Spleen (tissue), 11 donors: ENCODE results near the gene DNM1. TPM values are rescaled to one million over a fixed set of nuclear protein-coding genes. Genes with fewer than 3 reads are reported as not detected.

Experiments
- DNase-seq: peaks from one replicate; pipeline ENCODE4 v3.0.0-alpha.2; 2020
- H3K27ac ChIP-seq, 8 donors: fragments of 200-600 bp; sonication (generic) in 7 of 8; 1 replicate in 4 of 8; 2 replicates in 4 of 8; pipeline versions ENCODE4 v1.5.0 to v1.8.0; 2016 to 2021; ENCODE audit warnings: inconsistent platforms in 4 of 8, mild to moderate bottlenecking in 4 of 8, moderate library complexity in 1 of 8
- H3K27me3 ChIP-seq, 7 donors: fragments of 200-600 bp; sonication (generic) in 6 of 7; replicated peaks in 1 of 7; 1 replicate in 4 of 7; 2 replicates in 3 of 7; pipeline versions ENCODE4 v1.5.0 to v1.8.0; 2016 to 2021; ENCODE audit warnings: inconsistent platforms in 3 of 7, mild to moderate bottlenecking in 1 of 7
- H3K36me3 ChIP-seq, 6 donors: fragments of 200-600 bp; sonication (generic) in 5 of 6; 1 replicate in 4 of 6; 2 replicates in 2 of 6; pipeline versions ENCODE4 v1.5.0 to v1.8.0; 2016 to 2021; ENCODE audit warnings: inconsistent platforms in 2 of 6
- H3K4me1 ChIP-seq, 6 donors: fragments of 200-600 bp; sonication (generic) in 5 of 6; 1 replicate in 3 of 6; 2 replicates in 3 of 6; pipeline versions ENCODE4 v1.5.0 to v1.8.0; 2016 to 2021; ENCODE audit warnings: inconsistent platforms in 3 of 6
- H3K4me3 ChIP-seq, 8 donors: fragments of 200-600 bp; sonication (generic) in 7 of 8; 1 replicate in 4 of 8; 2 replicates in 4 of 8; pipeline versions ENCODE4 v1.5.0 to v1.8.0; 2016 to 2021; ENCODE audit warnings: inconsistent platforms in 4 of 8, mild to moderate bottlenecking in 4 of 8, moderate library complexity in 2 of 8
- H3K9me3 ChIP-seq, 8 donors: fragments of 200-600 bp; sonication (generic) in 7 of 8; 1 replicate in 4 of 8; 2 replicates in 4 of 8; pipeline versions ENCODE4 v1.5.0 to v1.8.0; 2016 to 2021; ENCODE audit warnings: inconsistent platforms in 4 of 8
- POLR2A ChIP-seq, 3 donors: fragments of 450-650 bp; IDR thresholded peaks; one replicate each; pipeline ENCODE4 v1.5.1; 2017; ENCODE audit warnings: antibody characterized with exemption in 3 of 3, mild to moderate bottlenecking in 1 of 3
- POLR2AphosphoS5 ChIP-seq, 3 donors: sonication (generic); formaldehyde crosslinking; IDR thresholded peaks; one replicate each; pipeline ENCODE4 v1.5.1; 2017; ENCODE audit warnings: antibody characterized with exemption in 3 of 3
- WGBS, 5 donors: extraction: QIAGEN DNeasy Blood & Tissue Kit in 3 of 5; methylation state at CpG; one replicate each; pipeline versions ENCODE4 v1.1.5 to v1.1.7; 2013 to 2018; 5-methylcytosine and 5-hydroxymethylcytosine counted together
- intact Hi-C: fragments of 100-400 bp; cut with DNase I; formaldehyde crosslinking; loops from one replicate; pipeline ENCODE4 v1.15.0; 2023; ENCODE audit warnings: low total_unique reads
- polyA plus RNA-seq, 3 donors: library from polyadenylated mRNA; stranded (reverse); fragments of 200-250 nt; gene quantifications; one replicate each; pipeline ENCODE4 v1.2.1, GENCODE V29; 2013
- total RNA-seq, 7 donors: library from RNA; depleted of rRNA in 3 of 7; stranded (reverse); fragments of >200 nt in 3 of 7; fragmentation: NEBNext Ultra II Directional in 4 of 7; extraction: Animal tissue kit (Norgen Biotek cat#: 25700) in 4 of 7; gene quantifications; one replicate each; pipeline versions ENCODE4 v1.1.0 to v1.2.1, GENCODE V29; 2016 to 2021
- TF ChIP-seq, protein P1 (sequence below), 11 experiments: fragments of 200-600 bp in 7 of 11; fragments of 450-650 bp in 4 of 11; sonication (generic) in 4 of 11; IDR thresholded peaks in 8 of 11; conservative IDR thresholded peaks in 3 of 11; 1 replicate in 7 of 11; 2 replicates in 4 of 11; pipeline versions ENCODE4 v1.4.0 to v1.8.0; 2016 to 2021; ENCODE audit warnings: antibody characterized with exemption in 11 of 11, inconsistent platforms in 4 of 11, mild to moderate bottlenecking in 1 of 11
- donor health status: healthy with polysubstance abuse.
- donor health status: DM: no; HTN: no; CAD: no; lungs with moderate emphysema.
- donor health status: DM: no; HTN: no; CAD: no.
- donor health status: Bipolar disorder and iron deficiency.
- donor health status: healthy.
- donor health status: DM: no; HTN: no; CAD: no.
- donor health status: DM: yes; HTN: yes; CAD: no.

Gene DNM1
- total and polyA plus RNA-seq, 10 donors, result 0.42 to 3.6 (median 1.6) TPM

GRCh38 chr9:128159522-128159783 lies 43.7 kb upstream of the DNM1 start:
- Histone ChIP-seq H3K36me3 (peaks cover 0 to 26% (median 13%) of the 10 kb centered on the region in 6 donors), H3K4me3 (peak overlapping the region; percentile 33 to 90 (median 76)), H3K27ac (peak overlapping the region; percentile 61 to 93 (median 86)), H3K27me3 (no peaks in the 10 kb centered on the region), H3K9me3 (no peaks in the 10 kb centered on the region), H3K4me1 (peaks cover 8 to 54% (median 26%) of the 10 kb centered on the region in 6 donors)
- 6 to 23% (median 11%) methylated on average over 11 of the region's 11 CpGs for WGBS, 5 donors
- intact Hi-C loops, result no loop called here
- TF ChIP-seq, protein P1, sequence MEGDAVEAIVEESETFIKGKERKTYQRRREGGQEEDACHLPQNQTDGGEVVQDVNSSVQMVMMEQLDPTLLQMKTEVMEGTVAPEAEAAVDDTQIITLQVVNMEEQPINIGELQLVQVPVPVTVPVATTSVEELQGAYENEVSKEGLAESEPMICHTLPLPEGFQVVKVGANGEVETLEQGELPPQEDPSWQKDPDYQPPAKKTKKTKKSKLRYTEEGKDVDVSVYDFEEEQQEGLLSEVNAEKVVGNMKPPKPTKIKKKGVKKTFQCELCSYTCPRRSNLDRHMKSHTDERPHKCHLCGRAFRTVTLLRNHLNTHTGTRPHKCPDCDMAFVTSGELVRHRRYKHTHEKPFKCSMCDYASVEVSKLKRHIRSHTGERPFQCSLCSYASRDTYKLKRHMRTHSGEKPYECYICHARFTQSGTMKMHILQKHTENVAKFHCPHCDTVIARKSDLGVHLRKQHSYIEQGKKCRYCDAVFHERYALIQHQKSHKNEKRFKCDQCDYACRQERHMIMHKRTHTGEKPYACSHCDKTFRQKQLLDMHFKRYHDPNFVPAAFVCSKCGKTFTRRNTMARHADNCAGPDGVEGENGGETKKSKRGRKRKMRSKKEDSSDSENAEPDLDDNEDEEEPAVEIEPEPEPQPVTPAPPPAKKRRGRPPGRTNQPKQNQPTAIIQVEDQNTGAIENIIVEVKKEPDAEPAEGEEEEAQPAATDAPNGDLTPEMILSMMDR (IDR thresholded peaks at IDR 0.05 in 8 of 11, conservative IDR thresholded peaks at IDR 0.05 in 3 of 11), result no peak
- TF ChIP-seq POLR2AphosphoS5 (IDR thresholded peaks at IDR 0.05), result no peak
- TF ChIP-seq POLR2A (IDR thresholded peaks at IDR 0.05), result no peak
- no peak for DNase-seq

DNA sequence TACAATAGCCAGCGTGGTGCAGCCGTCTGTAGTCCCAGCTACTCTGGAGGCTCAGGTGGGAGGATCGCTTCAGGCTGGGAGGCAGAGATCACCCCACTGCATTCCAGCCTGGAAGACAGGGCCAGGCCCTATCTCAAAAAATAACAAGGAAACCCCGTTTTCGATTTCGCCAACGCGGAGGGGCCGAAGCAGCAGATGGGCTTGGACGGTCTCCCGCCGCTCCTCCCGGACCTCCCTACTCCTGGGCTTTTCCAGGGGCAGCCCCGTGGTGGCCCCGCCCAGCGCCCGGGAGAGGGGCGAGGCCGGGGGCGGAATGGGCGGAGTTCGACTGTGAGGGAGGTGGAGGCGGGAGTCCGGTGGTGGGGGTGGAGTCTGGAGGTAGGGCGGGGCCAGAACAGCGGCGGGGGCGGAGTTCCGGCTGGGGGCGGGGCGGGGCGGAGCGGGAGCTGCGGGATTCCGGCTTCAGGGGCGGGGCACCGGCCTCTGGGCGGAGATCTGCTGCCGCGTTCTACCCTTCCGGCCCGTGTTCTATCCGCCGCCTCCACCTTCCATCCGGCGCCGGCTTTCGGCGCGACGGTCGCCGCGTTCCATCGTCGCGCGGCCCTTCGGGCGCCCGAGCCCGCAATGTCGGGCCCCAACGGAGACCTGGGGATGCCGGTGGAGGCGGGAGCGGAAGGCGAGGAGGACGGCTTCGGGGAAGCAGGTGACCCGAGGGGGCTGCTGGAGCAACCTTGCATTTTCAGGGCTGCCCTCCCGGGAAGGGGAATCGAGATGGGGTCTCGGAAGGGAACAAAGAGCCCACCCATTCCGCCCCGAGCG lies 43.2 kb upstream of the DNM1 start, which contains the start of gene BBLN:
Gene BBLN, plus strand, starts transcription at position 482 of the 819 bp plus-strand sequence. Its CDS starts 143 bp downstream, at position 625.
- Histone ChIP-seq H3K9me3 (no peaks in the 10 kb centered on the region), H3K4me3 (peak within 1 kb of the TSS; percentile 33 to 90 (median 76)), H3K27me3 (no peaks in the 10 kb centered on the region), H3K36me3 (peaks cover 0 to 31% (median 16%) of the 10 kb centered on the region in 6 donors), H3K4me1 (peaks cover 8 to 55% (median 26%) of the 10 kb centered on the region in 6 donors), H3K27ac (peak within 1 kb of the TSS; percentile 61 to 93 (median 86))
- WGBS, 5 donors, result 0 to 1% (median 0%) methylated on average over 13 to 77 of the region's 77 CpGs
- intact Hi-C loops, result no loop called here
- TF ChIP-seq, protein P1 (IDR thresholded peaks at IDR 0.05 in 8 of 11, conservative IDR thresholded peaks at IDR 0.05 in 3 of 11), result peak in 1 of 11 experiments; percentile 30
- peak; percentile 95 to 96 (median 96) for TF ChIP-seq POLR2AphosphoS5 (IDR thresholded peaks at IDR 0.05)
- peak in 2 of 3 donors; percentile 69 to 80 for TF ChIP-seq POLR2A (IDR thresholded peaks at IDR 0.05)
- peak; percentile 98 for DNase-seq

DNA sequence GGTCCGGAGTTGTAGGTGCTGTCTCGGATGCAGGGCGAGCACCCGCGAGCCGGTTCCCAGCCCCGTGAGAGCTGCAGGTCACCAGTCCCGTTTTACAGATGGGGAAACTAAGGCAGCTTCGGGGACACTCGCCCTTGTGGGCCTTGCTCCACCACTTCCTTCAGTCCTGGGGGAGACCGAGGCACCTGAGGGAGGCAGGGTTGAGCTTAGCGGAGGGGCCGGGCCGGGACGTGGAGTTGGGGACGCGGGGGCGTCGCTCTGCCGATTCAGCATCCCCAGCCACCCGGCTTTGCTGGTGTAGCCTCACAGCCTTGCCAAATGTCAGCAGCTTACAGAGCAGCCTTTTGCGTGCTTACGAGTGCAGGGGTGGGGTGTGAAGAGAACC lies 42.6 kb upstream of the DNM1 start:
- Histone ChIP-seq H3K9me3 (no peaks in the 10 kb centered on the region), H3K36me3 (peaks cover 0 to 37% (median 21%) of the 10 kb centered on the region in 6 donors), H3K4me1 (peaks cover 8 to 55% (median 26%) of the 10 kb centered on the region in 6 donors), H3K27me3 (no peaks in the 10 kb centered on the region), H3K4me3 (peak overlapping the region; percentile 33 to 90 (median 76)), H3K27ac (peak overlapping the region; percentile 61 to 93 (median 86))
- DNase-seq, result no peak
- intact Hi-C loops, result no loop called here
- WGBS, 5 donors, result 0 to 1% (median 1%) methylated on average over 16 to 23 of the region's 23 CpGs
- TF ChIP-seq, protein P1 (IDR thresholded peaks at IDR 0.05 in 8 of 11, conservative IDR thresholded peaks at IDR 0.05 in 3 of 11), result no peak
- no peak for TF ChIP-seq POLR2AphosphoS5 (IDR thresholded peaks at IDR 0.05)
- TF ChIP-seq POLR2A (IDR thresholded peaks at IDR 0.05), result no peak

GRCh38 chr9:128161215-128161902 lies 41.8 kb upstream of the DNM1 start:
- Histone ChIP-seq H3K36me3 (peaks cover 0 to 45% (median 29%) of the 10 kb centered on the region in 6 donors), H3K27me3 (no peaks in the 10 kb centered on the region), H3K4me3 (peak overlapping the region in 3 of 8 donors; percentile 73 to 80 (median 74)), H3K27ac (peak overlapping the region in 3 of 8 donors; percentile 27 to 51 (median 34)), H3K4me1 (peaks cover 8 to 55% (median 26%) of the 10 kb centered on the region in 6 donors), H3K9me3 (no peaks in the 10 kb centered on the region)
- no peak for TF ChIP-seq POLR2A (IDR thresholded peaks at IDR 0.05)
- TF ChIP-seq POLR2AphosphoS5 (IDR thresholded peaks at IDR 0.05), result no peak
- TF ChIP-seq, protein P1 (IDR thresholded peaks at IDR 0.05 in 8 of 11, conservative IDR thresholded peaks at IDR 0.05 in 3 of 11), result no peak
- intact Hi-C loops, result no loop called here
- DNase-seq, result no peak
- WGBS, 5 donors, result 89 to 94% (median 91%) methylated on average over 13 of the region's 13 CpGs
